ENCODE data around the gene LIX1L. TPM values are rescaled to one million over a fixed set of nuclear protein-coding genes. Genes with fewer than 3 reads are reported as not detected.
A peak's percentile ranks its signal among the peaks of the same experiment; 100 is the strongest.

LIX1L gene
- total and polyA plus RNA-seq, 2 of the 13 experiments (the other 11 are each of a cell fraction or from before 2014, with no cell fraction given): 8.1 to 24.9 TPM

DNA sequence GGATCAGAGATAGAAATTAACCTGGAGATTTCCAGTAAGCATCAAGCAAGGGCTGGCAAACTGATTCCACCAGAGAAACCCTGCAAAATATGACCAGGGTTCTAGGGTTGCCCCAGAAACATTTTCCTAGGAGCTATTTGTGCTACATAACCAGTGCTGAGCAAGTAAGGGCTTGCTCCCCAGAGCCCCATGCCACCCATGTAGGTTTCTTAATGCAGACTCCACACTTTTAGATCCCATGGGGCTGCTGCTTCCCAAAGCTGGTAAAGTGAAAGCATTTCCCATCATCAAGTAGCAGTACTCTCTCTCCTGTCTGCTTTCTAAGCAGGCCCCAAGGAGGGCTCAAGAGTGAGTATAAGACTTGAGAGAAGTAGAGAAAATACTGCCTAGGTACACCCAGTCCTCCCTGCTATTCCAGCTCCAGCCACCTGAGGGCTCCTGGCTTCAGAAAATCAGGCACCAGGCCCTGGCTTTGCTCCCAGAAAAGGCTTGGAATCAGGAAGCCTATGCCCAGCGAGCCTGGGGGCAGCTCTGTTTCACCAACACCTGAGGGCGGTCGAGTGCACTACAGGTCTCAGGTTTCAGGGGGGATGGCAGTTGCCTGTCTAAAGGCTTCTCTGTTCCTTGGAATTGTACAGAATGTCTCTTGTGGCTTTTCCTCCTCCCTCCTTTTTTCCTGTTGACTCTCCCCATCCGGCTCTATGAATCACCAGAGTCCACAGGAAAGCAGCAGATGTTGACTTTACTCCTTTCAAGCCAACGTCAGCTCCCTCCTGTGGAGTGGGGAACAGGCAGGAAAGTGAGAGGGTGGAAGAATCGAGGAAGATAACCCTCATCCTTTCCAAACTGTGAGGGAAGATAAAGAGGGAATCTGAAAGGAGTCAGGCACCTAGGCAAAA, 66.0 kb downstream of the LIX1L start (continued):
- peak; percentile 20 for TF ChIP-seq ZNF781 (CRISPR knock-in tag; IDR thresholded peaks at IDR 0.05; ENCODE audit: borderline replicate concordance, not compliant biosample characterization)
- TF ChIP-seq, protein P1, sequence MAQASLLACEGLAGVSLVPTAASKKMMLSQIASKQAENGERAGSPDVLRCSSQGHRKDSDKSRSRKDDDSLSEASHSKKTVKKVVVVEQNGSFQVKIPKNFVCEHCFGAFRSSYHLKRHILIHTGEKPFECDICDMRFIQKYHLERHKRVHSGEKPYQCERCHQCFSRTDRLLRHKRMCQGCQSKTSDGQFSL (CRISPR knock-in tag; IDR thresholded peaks at IDR 0.05): no peak
- TF ChIP-seq BORCS8-MEF2B (CRISPR knock-in tag; IDR thresholded peaks at IDR 0.05): no peak
- TF ChIP-seq, protein P2, sequence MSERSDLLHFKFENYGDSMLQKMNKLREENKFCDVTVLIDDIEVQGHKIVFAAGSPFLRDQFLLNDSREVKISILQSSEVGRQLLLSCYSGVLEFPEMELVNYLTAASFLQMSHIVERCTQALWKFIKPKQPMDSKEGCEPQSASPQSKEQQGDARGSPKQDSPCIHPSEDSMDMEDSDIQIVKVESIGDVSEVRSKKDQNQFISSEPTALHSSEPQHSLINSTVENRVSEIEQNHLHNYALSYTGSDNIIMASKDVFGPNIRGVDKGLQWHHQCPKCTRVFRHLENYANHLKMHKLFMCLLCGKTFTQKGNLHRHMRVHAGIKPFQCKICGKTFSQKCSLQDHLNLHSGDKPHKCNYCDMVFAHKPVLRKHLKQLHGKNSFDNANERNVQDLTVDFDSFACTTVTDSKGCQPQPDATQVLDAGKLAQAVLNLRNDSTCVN (CRISPR knock-in tag; IDR thresholded peaks at IDR 0.05; ENCODE audit: borderline replicate concordance): peak; percentile 74; the same call in 1 of the 2 replicates
- TF ChIP-seq, protein P3, sequence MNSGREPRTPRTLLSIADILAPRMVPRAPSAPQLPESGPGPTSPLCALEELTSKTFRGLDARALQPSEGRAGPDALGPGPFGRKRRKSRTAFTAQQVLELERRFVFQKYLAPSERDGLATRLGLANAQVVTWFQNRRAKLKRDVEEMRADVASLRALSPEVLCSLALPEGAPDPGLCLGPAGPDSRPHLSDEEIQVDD (CRISPR knock-in tag; IDR thresholded peaks at IDR 0.05; ENCODE audit: borderline replicate concordance): no peak
- TF ChIP-seq, protein P4, sequence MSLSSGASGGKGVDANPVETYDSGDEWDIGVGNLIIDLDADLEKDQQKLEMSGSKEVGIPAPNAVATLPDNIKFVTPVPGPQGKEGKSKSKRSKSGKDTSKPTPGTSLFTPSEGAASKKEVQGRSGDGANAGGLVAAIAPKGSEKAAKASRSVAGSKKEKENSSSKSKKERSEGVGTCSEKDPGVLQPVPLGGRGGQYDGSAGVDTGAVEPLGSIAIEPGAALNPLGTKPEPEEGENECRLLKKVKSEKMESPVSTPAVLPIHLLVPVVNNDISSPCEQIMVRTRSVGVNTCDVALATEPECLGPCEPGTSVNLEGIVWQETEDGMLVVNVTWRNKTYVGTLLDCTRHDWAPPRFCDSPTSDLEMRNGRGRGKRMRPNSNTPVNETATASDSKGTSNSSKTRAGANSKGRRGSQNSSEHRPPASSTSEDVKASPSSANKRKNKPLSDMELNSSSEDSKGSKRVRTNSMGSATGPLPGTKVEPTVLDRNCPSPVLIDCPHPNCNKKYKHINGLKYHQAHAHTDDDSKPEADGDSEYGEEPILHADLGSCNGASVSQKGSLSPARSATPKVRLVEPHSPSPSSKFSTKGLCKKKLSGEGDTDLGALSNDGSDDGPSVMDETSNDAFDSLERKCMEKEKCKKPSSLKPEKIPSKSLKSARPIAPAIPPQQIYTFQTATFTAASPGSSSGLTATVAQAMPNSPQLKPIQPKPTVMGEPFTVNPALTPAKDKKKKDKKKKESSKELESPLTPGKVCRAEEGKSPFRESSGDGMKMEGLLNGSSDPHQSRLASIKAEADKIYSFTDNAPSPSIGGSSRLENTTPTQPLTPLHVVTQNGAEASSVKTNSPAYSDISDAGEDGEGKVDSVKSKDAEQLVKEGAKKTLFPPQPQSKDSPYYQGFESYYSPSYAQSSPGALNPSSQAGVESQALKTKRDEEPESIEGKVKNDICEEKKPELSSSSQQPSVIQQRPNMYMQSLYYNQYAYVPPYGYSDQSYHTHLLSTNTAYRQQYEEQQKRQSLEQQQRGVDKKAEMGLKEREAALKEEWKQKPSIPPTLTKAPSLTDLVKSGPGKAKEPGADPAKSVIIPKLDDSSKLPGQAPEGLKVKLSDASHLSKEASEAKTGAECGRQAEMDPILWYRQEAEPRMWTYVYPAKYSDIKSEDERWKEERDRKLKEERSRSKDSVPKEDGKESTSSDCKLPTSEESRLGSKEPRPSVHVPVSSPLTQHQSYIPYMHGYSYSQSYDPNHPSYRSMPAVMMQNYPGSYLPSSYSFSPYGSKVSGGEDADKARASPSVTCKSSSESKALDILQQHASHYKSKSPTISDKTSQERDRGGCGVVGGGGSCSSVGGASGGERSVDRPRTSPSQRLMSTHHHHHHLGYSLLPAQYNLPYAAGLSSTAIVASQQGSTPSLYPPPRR (CRISPR knock-in tag; IDR thresholded peaks at IDR 0.05; ENCODE audit: borderline replicate concordance): peak; percentile 54; the same call in 1 of the 2 replicates
- TF ChIP-seq ZNF138 (CRISPR knock-in tag; IDR thresholded peaks at IDR 0.05; ENCODE audit: low read depth): no peak
- 0 out of 2 replicates have a peak, but pooled peaks have one; percentile 47 for TF ChIP-seq ZNF557 (CRISPR knock-in tag; IDR thresholded peaks at IDR 0.05)
- peak; percentile 68; the same call in 1 of the 2 replicates for TF ChIP-seq MIXL1 (CRISPR knock-in tag; IDR thresholded peaks at IDR 0.05)
- no peak for TF ChIP-seq RFXAP (CRISPR knock-in tag; IDR thresholded peaks at IDR 0.05; ENCODE audit: borderline replicate concordance)
- TF ChIP-seq ZBTB38 (CRISPR knock-in tag; IDR thresholded peaks at IDR 0.05): peak; percentile 65; the same call in 1 of the 2 replicates
- TF ChIP-seq, protein P5, sequence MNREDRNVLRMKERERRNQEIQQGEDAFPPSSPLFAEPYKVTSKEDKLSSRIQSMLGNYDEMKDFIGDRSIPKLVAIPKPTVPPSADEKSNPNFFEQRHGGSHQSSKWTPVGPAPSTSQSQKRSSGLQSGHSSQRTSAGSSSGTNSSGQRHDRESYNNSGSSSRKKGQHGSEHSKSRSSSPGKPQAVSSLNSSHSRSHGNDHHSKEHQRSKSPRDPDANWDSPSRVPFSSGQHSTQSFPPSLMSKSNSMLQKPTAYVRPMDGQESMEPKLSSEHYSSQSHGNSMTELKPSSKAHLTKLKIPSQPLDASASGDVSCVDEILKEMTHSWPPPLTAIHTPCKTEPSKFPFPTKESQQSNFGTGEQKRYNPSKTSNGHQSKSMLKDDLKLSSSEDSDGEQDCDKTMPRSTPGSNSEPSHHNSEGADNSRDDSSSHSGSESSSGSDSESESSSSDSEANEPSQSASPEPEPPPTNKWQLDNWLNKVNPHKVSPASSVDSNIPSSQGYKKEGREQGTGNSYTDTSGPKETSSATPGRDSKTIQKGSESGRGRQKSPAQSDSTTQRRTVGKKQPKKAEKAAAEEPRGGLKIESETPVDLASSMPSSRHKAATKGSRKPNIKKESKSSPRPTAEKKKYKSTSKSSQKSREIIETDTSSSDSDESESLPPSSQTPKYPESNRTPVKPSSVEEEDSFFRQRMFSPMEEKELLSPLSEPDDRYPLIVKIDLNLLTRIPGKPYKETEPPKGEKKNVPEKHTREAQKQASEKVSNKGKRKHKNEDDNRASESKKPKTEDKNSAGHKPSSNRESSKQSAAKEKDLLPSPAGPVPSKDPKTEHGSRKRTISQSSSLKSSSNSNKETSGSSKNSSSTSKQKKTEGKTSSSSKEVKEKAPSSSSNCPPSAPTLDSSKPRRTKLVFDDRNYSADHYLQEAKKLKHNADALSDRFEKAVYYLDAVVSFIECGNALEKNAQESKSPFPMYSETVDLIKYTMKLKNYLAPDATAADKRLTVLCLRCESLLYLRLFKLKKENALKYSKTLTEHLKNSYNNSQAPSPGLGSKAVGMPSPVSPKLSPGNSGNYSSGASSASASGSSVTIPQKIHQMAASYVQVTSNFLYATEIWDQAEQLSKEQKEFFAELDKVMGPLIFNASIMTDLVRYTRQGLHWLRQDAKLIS (CRISPR knock-in tag; IDR thresholded peaks at IDR 0.05): no peak
- TF ChIP-seq ZSCAN21 (CRISPR knock-in tag; IDR thresholded peaks at IDR 0.05; ENCODE audit: borderline replicate concordance): no peak; the same call in 1 of the 2 replicates
- TF ChIP-seq STAG1 (CRISPR knock-in tag; IDR thresholded peaks at IDR 0.05): peak; percentile 95
- 0 out of 2 replicates have a peak, but pooled peaks have one; percentile 64 for TF ChIP-seq KMT2B (CRISPR knock-in tag; IDR thresholded peaks at IDR 0.05)
- TF ChIP-seq ZMYM2 (CRISPR knock-in tag; IDR thresholded peaks at IDR 0.05): no peak

Data from HepG2 (cell line).